Measurements from ENCODE around the gene EPHB6. TPM values are rescaled to one million over a fixed set of nuclear protein-coding genes. Genes with fewer than 3 reads are reported as not detected.

EPHB6 gene
- total and polyA plus RNA-seq, 3 donors from 2014 or later = 38.1 to 52.0 (median 47.3) TPM

GRCh38 chr7:142881586-142882337, 26.9 kb downstream of the EPHB6 start:
- H3K4me1 ChIP-seq = no peaks in the 10 kb centered on the region
- H3K4me3 ChIP-seq = no peak overlapping the region
- TF ChIP-seq POLR2A (IDR thresholded peaks at IDR 0.05) = no peak
- no peak for TF ChIP-seq CTCF (IDR thresholded peaks at IDR 0.05)
- intact Hi-C loops (cut with DNase I; ENCODE audit: low total_unique reads) = no loop called here
- 81 to 85% methylated on average over 9 of the region's 9 CpGs for WGBS, 2 donors
- no peaks in the 10 kb centered on the region for H3K27me3 ChIP-seq
- no peaks in the 10 kb centered on the region for H3K9me3 ChIP-seq
- H3K36me3 ChIP-seq (ENCODE audit: low read depth, missing control alignments) = no peaks in the 10 kb centered on the region
- no peak for DNase-seq
- no peak overlapping the region for H3K27ac ChIP-seq

GRCh38 chr7:142882338-142882678, 27.4 kb downstream of the EPHB6 start:
- intact Hi-C loops (cut with DNase I; ENCODE audit: low total_unique reads) = no loop called here

GRCh38 chr7:142883145-142883544, 28.3 kb downstream of the EPHB6 start:
- 77 to 91% methylated on average over 10 of the region's 10 CpGs for WGBS, 2 donors
- intact Hi-C loops (cut with DNase I; ENCODE audit: low total_unique reads) = no loop called here
- no peak for TF ChIP-seq CTCF (IDR thresholded peaks at IDR 0.05)
- TF ChIP-seq POLR2A (IDR thresholded peaks at IDR 0.05) = no peak
- DNase-seq = peak; percentile 2
- Histone ChIP-seq H3K4me3 (no peak overlapping the region), H3K36me3 (ENCODE audit: low read depth, missing control alignments) (no peaks in the 10 kb centered on the region), H3K4me1 (no peaks in the 10 kb centered on the region), H3K9me3 (no peaks in the 10 kb centered on the region), H3K27ac (no peak overlapping the region), H3K27me3 (no peaks in the 10 kb centered on the region)

More at GRCh38 chr7:142882338-142882678, 27.4 kb downstream of the EPHB6 start:
- Histone ChIP-seq H3K4me1 (no peaks in the 10 kb centered on the region), H3K27me3 (no peaks in the 10 kb centered on the region), H3K36me3 (ENCODE audit: low read depth, missing control alignments) (no peaks in the 10 kb centered on the region), H3K27ac (no peak overlapping the region), H3K4me3 (no peak overlapping the region), H3K9me3 (no peaks in the 10 kb centered on the region)
- DNase-seq = no peak
- no peak for TF ChIP-seq CTCF (IDR thresholded peaks at IDR 0.05)
- no peak for TF ChIP-seq POLR2A (IDR thresholded peaks at IDR 0.05)
- WGBS, 2 donors = 77 to 84% methylated on average over 4 to 5 of the region's 5 CpGs

- H3K4me3 ChIP-seq = no peak overlapping the region
- intact Hi-C loops (cut with DNase I; ENCODE audit: low total_unique reads) = no loop called here
Measured at GRCh38 chr7:142883571-142884285, 28.9 kb downstream of the EPHB6 start.

More at GRCh38 chr7:142883571-142884285, 28.9 kb downstream of the EPHB6 start:
- Histone ChIP-seq H3K36me3 (ENCODE audit: low read depth, missing control alignments) (no peaks in the 10 kb centered on the region), H3K27ac (no peak overlapping the region), H3K9me3 (no peaks in the 10 kb centered on the region), H3K27me3 (no peaks in the 10 kb centered on the region), H3K4me1 (no peaks in the 10 kb centered on the region)
- 84 to 91% methylated on average over 6 to 7 of the region's 7 CpGs for WGBS, 2 donors
- DNase-seq = no peak
- TF ChIP-seq CTCF (IDR thresholded peaks at IDR 0.05) = no peak
- no peak for TF ChIP-seq POLR2A (IDR thresholded peaks at IDR 0.05)
